ENCODE measurements around the gene COQ8B.
"Not testable (repeated sequence)": the region's sequence is repeated elsewhere in the genome, so short reads cannot be mapped to it uniquely, and the experiment has no call there.

Gene COQ8B

GRCh38 chr19:40742477-40742876 is 25.8 kb upstream of the COQ8B start:
- DNase-seq (ENCODE audit: low read depth in 1 of 2, low spot score in 1 of 2), result no peak

DNA sequence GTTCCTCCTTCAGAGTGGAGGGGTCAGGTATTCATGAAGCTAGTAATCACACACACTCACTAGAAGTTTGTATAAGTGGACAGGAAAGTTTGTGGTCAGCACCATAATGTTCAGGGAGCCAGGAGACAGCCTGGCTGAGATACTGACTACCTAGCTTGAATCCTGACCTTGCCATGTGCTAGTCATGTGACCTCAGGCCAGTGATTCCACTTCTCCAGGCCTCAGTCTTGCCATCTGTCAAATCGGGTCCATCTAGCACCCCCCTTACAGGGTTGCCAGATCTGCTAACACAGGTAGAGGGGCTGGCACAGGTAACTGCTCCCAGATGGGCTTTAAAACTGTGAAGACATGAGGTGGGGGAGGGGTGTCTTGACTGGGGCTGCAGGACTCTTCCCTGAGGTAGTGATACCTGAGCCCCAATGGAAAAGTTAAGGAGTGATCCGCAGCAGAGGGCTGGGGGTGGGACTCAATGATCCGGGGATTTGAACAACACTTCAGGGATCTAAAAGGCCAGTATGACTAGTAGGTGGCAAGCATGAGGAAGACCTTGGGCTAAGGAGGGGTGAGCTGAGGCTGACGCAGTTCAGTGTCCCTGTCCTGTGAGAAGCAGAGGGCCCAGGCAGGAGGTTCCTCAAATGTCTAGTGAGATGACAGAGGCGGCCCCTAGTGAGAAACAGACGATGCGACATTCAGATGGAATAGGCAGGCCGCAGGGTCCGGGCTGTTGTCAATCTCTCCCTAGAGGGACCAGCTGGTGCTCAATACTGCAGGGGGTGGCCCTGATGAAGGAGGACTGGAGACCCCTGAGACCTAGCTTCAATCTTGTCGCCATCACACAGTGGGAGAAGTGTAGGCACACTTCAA is 25.1 kb upstream of the COQ8B start:
- no peak for DNase-seq (ENCODE audit: low read depth in 1 of 2, low spot score in 1 of 2)

- DNase-seq (ENCODE audit: low read depth in 1 of 2, low spot score in 1 of 2), result no peak
These were observed 24.1 kb upstream of the COQ8B start for GRCh38 chr19:40740747-40741146.

DNA sequence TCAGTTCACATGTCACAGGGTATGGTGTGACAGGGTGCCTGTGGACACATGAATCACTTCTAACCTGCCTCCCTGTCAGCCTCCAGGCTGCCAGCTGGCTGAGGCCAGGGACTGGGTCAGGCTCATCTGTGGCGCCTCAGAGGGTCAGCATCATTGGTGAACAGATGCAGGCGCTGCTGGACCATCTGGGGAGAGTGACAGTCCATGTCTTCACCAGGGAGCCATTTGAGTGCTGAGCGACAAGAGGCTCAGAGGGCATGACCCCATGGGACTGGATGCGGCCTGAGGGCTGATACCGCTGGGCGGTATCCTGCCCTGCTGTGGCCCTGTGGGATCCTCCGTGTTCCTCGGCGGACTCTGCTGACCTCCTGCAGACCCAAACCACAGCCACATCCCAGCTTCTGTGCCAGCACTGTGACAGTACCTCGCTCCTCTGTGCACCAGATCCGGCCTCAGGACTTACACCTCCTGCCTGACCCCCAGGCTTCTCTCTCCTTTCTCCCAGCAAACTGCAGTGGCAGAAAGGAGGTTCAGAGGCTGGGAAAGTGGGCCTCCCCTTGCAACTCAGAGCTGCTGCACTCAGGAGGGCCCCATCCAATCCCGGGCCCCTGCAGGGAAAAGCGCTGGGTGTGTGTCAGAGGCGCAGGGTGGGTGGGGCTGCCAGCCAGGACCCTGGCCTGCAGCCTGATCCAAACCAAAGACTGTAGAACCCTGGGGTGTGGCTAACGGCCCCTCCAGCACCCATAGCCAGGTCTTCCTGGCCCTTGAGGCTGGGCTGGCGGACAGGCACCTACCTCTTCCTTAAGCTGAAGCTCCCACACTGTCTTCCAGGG is 23.4 kb upstream of the COQ8B start:
- DNase-seq (ENCODE audit: low read depth in 1 of 2, low spot score in 1 of 2), result no peak

GRCh38 chr19:40739030-40739839 is 22.5 kb upstream of the COQ8B start:
- no peak for DNase-seq (ENCODE audit: low read depth in 1 of 2, low spot score in 1 of 2)

GRCh38 chr19:40737102-40737644 is 20.5 kb upstream of the COQ8B start:
- no peak for DNase-seq (ENCODE audit: low read depth in 1 of 2, low spot score in 1 of 2)

- no peak for DNase-seq (ENCODE audit: low read depth in 1 of 2, low spot score in 1 of 2)
These were observed 20.0 kb upstream of the COQ8B start for GRCh38 chr19:40736661-40737060.

DNA sequence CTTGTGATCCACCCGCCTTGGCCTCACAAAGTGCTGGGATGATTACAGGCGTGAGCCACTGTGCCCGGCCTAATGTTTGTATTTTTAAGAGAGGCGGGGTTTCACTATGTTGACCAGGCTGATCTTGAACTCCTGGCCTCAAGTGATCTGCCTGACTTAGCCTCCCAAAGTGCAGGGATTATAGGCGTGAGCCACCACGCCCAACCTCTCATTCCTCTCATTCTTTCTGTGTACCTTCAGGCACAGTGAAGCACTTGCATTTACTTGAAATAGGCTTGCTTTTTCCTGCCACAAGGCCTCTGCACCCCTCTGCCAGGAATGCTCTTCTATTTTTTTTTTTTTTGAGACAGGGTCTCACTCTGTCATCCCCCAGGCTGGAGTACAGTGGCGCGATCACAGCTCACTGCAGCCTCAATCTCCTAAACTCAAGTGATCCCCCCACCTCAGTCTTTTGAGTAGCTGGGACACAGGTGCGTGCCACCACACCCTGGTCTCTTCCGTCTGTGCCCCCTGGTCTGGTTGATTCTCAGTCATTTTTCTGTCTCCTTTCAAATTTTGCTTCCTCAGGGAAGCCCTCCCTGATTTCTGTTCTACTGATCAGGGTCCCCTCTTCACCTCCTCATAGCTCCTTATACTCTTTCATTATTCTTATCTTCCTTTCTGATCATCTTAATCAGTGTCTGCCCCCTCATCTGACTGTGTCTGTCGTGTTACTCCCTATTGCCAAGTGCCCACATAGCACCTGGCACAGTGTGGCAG is 18.5 kb upstream of the COQ8B start:
- DNase-seq (ENCODE audit: low read depth in 1 of 2, low spot score in 1 of 2), result no peak

DNA sequence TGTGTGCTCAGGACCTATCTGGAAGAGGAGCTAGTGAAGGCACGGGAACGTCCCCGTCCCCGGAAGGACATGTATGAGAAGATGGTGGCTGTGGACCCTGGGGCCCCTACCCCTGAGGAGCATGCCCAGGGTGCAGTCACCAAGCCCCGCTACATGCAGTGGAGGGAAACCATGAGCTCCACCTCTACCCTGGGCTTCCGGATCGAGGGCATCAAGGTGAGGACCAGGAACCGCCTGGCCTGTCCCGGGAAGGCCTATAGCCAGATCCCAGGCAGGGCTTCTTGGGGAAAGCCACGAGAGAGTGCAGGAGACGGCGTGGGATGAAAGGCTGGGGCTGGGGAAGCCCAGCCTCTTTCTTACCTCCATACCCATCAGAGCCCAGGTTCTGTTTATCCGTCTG is 16.5 kb upstream of the COQ8B start:
- no peak for DNase-seq (ENCODE audit: low read depth in 1 of 2, low spot score in 1 of 2)

GRCh38 chr19:40732304-40732703 is 15.6 kb upstream of the COQ8B start:
- DNase-seq (ENCODE audit: low read depth in 1 of 2, low spot score in 1 of 2), result not testable (repeated sequence)

DNA sequence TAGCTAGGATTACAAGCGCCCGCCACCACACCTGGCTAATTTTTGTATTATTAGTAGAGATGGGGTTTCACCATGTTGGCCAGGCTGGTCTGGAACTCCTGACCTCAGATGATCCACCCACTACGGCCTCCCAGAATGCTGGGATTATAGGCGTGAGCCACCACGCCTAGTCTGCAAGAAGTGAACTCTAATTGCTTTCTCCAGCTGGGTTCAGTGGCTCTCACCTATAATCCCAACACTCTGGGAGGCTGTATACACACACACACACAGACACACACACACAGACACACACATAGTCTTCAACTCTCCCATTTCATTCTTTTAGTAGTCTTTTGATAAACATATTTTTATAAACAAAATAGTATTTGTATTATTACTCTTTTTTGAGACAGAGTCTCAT is 13.4 kb upstream of the COQ8B start:
- not testable (repeated sequence) for DNase-seq (ENCODE audit: low read depth in 1 of 2, low spot score in 1 of 2)

DNA sequence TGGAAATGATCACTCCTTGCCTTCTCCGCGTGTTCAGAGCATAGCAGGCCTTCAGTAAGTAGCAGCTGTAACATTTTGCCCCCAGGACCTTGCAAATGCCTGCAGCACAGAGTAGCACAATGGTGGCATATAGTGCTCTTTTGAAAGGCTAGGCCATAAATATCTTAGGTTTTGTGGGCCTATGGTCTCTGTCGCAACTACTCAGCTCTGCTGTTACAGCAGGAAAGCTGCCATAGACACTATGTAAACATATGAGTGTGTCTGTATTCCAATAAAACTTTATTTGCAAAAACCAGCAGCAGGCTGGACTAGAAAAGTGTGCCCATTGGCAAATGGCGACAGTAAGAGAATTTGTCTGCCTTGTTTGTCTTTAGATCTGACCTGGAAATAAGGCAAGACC is 9.6 kb upstream of the COQ8B start:
- no peak for DNase-seq (ENCODE audit: low read depth in 1 of 2, low spot score in 1 of 2)

DNA sequence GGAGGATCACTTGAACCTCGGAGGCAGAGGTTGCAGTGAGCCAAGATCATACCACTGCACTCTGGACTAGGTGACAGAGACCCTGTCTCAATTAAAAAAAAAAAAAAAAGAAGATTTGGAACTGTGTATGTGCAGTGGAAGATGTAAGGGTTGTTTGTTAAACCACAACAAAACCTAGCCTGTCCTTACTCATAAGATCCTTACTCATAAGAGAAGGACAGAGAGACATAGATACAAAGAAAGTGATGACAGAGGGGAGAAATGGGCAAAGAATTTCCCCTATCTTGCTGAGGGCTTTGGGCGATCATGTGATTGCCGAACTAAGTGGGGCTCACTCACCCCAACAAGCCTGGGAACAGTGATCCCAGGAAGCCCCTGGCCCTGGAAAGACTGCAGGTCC is 8.2 kb upstream of the COQ8B start:
- no peak for DNase-seq (ENCODE audit: low read depth in 1 of 2, low spot score in 1 of 2)

- no peak for DNase-seq (ENCODE audit: low read depth in 1 of 2, low spot score in 1 of 2)
These were observed 7.6 kb upstream of the COQ8B start for GRCh38 chr19:40724315-40724714.

DNA sequence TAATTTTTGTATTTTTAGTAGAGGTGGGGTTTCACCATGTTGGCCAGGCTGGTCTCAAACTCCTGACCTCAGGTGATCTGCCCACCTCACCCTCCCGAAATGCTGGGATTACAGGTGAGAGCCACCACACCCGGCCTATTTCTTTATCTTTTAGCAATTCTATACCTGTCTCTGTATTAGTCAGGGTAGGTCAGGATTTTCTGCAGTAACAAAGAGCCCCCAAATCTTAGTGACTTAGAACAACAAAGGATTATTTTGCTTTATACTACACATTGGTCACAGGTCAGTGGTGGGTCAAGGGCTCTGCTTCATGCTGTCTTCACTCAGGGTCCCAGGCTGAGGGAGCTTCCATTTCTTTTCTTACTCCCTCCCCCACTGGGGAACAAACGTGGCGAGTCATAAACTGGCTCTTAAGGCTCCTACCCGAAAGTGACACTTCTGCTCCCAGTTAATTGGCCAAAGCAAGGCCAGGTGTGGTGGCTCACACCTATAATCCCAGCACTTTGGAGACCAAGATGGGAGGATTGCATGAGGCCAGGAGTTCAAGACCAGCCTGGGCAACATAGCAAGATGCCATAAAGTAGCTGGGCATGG is 7.1 kb upstream of the COQ8B start:
- no peak for DNase-seq (ENCODE audit: low read depth in 1 of 2, low spot score in 1 of 2)

GRCh38 chr19:40721936-40722661 is 5.4 kb upstream of the COQ8B start:
- no peak for DNase-seq (ENCODE audit: low read depth in 1 of 2, low spot score in 1 of 2)

GRCh38 chr19:40721140-40721486 is 4.4 kb upstream of the COQ8B start:
- no peak for DNase-seq (ENCODE audit: low read depth in 1 of 2, low spot score in 1 of 2)

DNA sequence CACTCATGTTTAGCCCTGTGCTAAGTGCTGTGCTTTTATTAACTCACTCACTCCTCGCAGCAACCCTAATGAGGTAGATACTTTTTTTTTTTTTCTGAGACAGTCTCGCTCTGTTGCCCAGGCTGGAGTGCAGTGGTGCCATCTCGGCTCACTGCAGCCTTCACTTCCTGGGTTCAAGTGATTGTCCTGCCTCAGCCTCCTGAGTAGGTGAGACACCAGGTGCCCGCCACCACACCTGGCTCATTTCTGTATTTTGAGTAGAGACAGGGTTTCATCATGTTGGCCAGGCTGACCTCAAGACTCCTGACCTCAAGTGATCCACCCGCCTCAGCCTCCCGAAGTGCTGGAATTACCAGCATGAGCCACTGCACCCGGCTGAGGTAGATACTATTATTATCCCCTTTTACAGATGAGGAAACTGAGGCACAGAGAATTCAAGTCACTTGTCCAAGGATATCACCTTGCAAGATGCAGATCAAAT is 2.8 kb upstream of the COQ8B start:
- DNase-seq (ENCODE audit: low read depth in 1 of 2, low spot score in 1 of 2), result no peak

- DNase-seq (ENCODE audit: low read depth in 1 of 2, low spot score in 1 of 2), result no peak
These were observed 2.2 kb upstream of the COQ8B start for GRCh38 chr19:40718774-40719391.

All from activated CD4-positive, alpha-beta T cell treated with anti-CD3 and anti-CD28 coated beads, Interleukin-2, amount 50 U/mL, for 24 hours (primary cell).